ENCODE data around the gene MARCHF3. TPM values are rescaled to one million over a fixed set of nuclear protein-coding genes. Genes with fewer than 3 reads are reported as not detected.

Gene MARCHF3
- total and polyA plus RNA-seq, 10 of the 15 experiments (the other 5 are each of a cell fraction or from before 2014, with no cell fraction given), result 3.6 to 24.1 (median 11.3) TPM

DNA sequence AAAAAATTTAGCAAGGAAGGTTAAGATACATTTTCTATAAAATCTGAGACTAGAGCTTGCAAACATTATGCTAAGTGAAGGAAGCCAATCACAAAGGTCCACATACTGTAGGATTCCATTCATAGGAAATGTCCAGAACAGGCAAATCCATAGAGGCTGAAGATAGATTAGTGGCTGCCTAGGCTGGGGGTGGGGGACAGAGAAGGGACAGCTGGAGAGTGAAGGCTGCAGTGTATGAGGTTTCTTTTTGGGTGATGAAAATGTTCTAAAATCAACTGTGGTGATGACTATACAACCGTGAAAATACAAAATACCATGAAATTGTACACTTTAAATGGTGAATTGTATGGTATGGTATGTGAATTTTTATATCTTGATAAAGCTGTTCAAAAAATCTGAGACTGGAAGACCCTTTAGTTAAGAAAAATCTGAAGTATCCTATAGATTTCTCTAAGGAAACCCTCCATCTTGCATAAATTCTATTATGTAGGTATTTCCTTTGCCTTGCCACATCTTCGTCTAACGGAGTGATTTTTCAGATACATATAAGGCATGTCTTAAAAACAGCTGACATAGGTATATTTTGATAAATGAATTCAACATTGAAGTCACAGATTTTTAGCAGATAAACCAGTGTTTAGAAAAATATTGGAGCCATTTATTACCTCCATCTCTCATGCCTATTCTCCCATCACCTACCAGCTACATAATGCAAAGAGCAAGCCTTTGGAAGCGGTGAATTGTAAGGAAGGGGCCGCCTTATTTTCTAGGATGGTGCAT is 132.3 kb downstream of the MARCHF3 start:
- Histone ChIP-seq H4K20me1 (ENCODE audit: control insufficient read depth, insufficient read depth) (no peaks in the 10 kb centered on the region), H3K27me3 (replicated peaks in 1 of 2; ENCODE audit: control insufficient read depth in 2 of 2, insufficient read depth in 2 of 2, low read length in 1 of 2) (no peaks in the 10 kb centered on the region), H3K9ac (ENCODE audit: control insufficient read depth, insufficient read depth, low read length) (no peak overlapping the region), H3K79me2 (ENCODE audit: control insufficient read depth, insufficient read depth, low read length) (no peaks in the 10 kb centered on the region), H3K4me1 (ENCODE audit: control insufficient read depth, insufficient read depth, low read length) (no peaks in the 10 kb centered on the region), H3K4me3 (no peak overlapping the region), H3K9me3 (replicated peaks; ENCODE audit: control insufficient read depth, insufficient read depth, low read length) (no peaks in the 10 kb centered on the region), H3K27ac (ENCODE audit: control insufficient read depth, insufficient read depth) (no peak overlapping the region), H2AFZ (ENCODE audit: control insufficient read depth, low read depth, low read length) (no peak overlapping the region), H3K4me2 (ENCODE audit: control insufficient read depth, insufficient read depth) (no peak overlapping the region), H3K36me3 (ENCODE audit: control insufficient read depth in 2 of 2, insufficient read depth in 2 of 2, low read length in 1 of 2) (no peaks in the 10 kb centered on the region)
- ChIA-PET RAD21 (ENCODE audit: unreplicated experiment) (no interaction called here), SMC1A (ENCODE audit: uncharacterized antibody, unreplicated experiment) (no interaction called here), POLR2A (no interaction called here), CTCF (interaction anchor here (0.9 to 1.3 kb wide), 2 partner anchors 34 to 69 kb away, joined by 3 read pairs; no protein-coding TSS in a partner anchor)
- ATAC-seq (no peak), DNase-seq (ENCODE audit: low read depth, low spot score) (no peak), FAIRE-seq (no peak)
- in situ Hi-C loops (cut with MboI) (no loop called here), intact Hi-C loops (cut with micrococcal nuclease; ENCODE audit: unreplicated experiment) (no loop called here)
- no TSS peak for BruUV-seq (replicated peaks)
- 98% methylated on average over 5 of the region's 5 CpGs for whole genome bisulfite sequencing (ENCODE audit: insufficient coverage, insufficient replicate concordance, low lambda C conversion rate, missing lambda C conversion rate)
- TF ChIP-seq NBN (IDR thresholded peaks at IDR 0.05), result no peak
- no peak for TF ChIP-seq MEF2A (IDR thresholded peaks at IDR 0.05; ENCODE audit: insufficient read depth, low read depth, low read length)
- no peak for TF ChIP-seq POLR2AphosphoS5 (IDR thresholded peaks at IDR 0.05; ENCODE audit: low read length)
- TF ChIP-seq SPI1 (IDR thresholded peaks at IDR 0.05; ENCODE audit: borderline replicate concordance, insufficient read depth, low read depth, low read length), result no peak
- TF ChIP-seq RELA (IDR thresholded peaks at IDR 0.05; ENCODE audit: borderline replicate concordance, partially characterized antibody), result no peak
- no peak for TF ChIP-seq DPF2 (IDR thresholded peaks at IDR 0.05)
- TF ChIP-seq ZSCAN29 (IDR thresholded peaks at IDR 0.05), result no peak
- TF ChIP-seq SIX5 (IDR thresholded peaks at IDR 0.05; ENCODE audit: low read depth, low read length, severe bottlenecking), result no peak
- no peak for TF ChIP-seq CBX5 (IDR thresholded peaks at IDR 0.05; ENCODE audit: low read depth)

Measured in GM12878 (cell line).